GM12874 (cell line): ENCODE data around the gene EP400.

Source experiments
- CTCF ChIP-seq: IDR thresholded peaks from 2 replicates; pipeline ENCODE4 v1.5.1; 2011; ENCODE audit warnings: low read depth, mild to moderate bottlenecking, control low read depth, low read length, moderate library complexity; ENCODE audit not compliant: insufficient read depth

The EP400 gene

GRCh38 chr12:131986910-131987309 lies 37.2 kb downstream of the EP400 start:
- TF ChIP-seq CTCF: no peak

GRCh38 chr12:131987552-131987951 lies 37.8 kb downstream of the EP400 start:
- no peak for TF ChIP-seq CTCF

GRCh38 chr12:131988054-131988796 lies 38.5 kb downstream of the EP400 start:
- no peak for TF ChIP-seq CTCF

- TF ChIP-seq CTCF: no peak
These were observed 39.3 kb downstream of the EP400 start for GRCh38 chr12:131989021-131989420.

- no peak for TF ChIP-seq CTCF
These were observed 40.6 kb downstream of the EP400 start for GRCh38 chr12:131990066-131990979.

- TF ChIP-seq CTCF: no peak
These were observed 41.2 kb downstream of the EP400 start for GRCh38 chr12:131990980-131991305.

- no peak for TF ChIP-seq CTCF
These were observed 42.2 kb downstream of the EP400 start for GRCh38 chr12:131991816-131992430.
